IMR-90 (cell line): Measurements from ENCODE around the gene MGAT1.

Source experiments
- BHLHE40 ChIP-seq: fragments of 150-350 bp; IDR thresholded peaks from 2 replicates; pipeline ENCODE4 v1.6.1; 2016; ENCODE audit warnings: mild to moderate bottlenecking, low read depth, low read length
- CEBPB ChIP-seq: IDR thresholded peaks from 2 replicates; pipeline ENCODE4 v1.6.1; 2012; ENCODE audit warnings: low read depth, low read length, improper control_type of control experiment
- CTCF ChIP-seq: conservative IDR thresholded peaks from 2 replicates; pipeline ENCODE4 v1.5.1; 2012; ENCODE audit warnings: mild to moderate bottlenecking, low read depth, low read length, improper control_type of control experiment
- ELK1 ChIP-seq: fragments of 150-350 bp; IDR thresholded peaks from 2 replicates; pipeline ENCODE4 v1.6.1; 2016; ENCODE audit warnings: low read depth, mild to moderate bottlenecking, low read length, moderate library complexity, borderline replicate concordance
- MAFK ChIP-seq: IDR thresholded peaks from 2 replicates; pipeline ENCODE4 v1.6.1; 2012; ENCODE audit warnings: low read depth, low read length, improper control_type of control experiment
- MXI1 ChIP-seq: IDR thresholded peaks from 2 replicates; pipeline ENCODE4 v1.6.1; 2012; ENCODE audit warnings: low read depth, mild to moderate bottlenecking, low read length, moderate library complexity, borderline replicate concordance
- POLR2A ChIP-seq: IDR thresholded peaks from 2 replicates; pipeline ENCODE4 v1.6.1; 2012; ENCODE audit warnings: mild to moderate bottlenecking, low read depth, low read length
- RAD21 ChIP-seq: IDR thresholded peaks from 2 replicates; pipeline ENCODE4 v1.6.1; 2012; ENCODE audit warnings: low read length, improper control_type of control experiment
- RFX5 ChIP-seq: IDR thresholded peaks from 2 replicates; pipeline ENCODE4 v1.8.0; 2012; ENCODE audit warnings: low read depth, mild to moderate bottlenecking, low read length, moderate library complexity
- TF ChIP-seq, protein P1 (sequence below): fragments of 150-350 bp; IDR thresholded peaks from 2 replicates; pipeline ENCODE4 v1.6.1; 2017; ENCODE audit warnings: mild to moderate bottlenecking, antibody characterized with exemption, low read length, low read depth

DNA sequence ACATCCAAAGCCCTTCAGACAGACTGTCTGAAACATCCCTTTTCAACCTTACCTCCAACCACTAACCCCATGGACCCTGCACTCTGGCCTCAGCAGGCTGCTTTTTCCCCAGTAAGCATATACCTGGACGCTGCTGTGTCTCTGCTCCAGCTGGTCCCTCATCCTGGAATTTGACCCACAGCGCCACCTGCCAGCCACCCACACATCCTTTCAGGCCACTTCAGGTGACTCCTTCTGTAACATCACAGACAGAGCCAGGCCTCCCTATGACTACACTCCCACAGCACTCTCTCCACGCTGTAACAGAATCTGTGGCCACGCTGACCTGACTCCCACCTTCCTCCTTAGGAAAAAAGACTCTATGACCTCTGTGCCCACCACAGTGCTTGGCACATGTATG, 3.4 kb downstream of the MGAT1 start:
- peak; percentile 13; the same call in 1 of the 2 replicates for TF ChIP-seq CTCF
- TF ChIP-seq, protein P1, sequence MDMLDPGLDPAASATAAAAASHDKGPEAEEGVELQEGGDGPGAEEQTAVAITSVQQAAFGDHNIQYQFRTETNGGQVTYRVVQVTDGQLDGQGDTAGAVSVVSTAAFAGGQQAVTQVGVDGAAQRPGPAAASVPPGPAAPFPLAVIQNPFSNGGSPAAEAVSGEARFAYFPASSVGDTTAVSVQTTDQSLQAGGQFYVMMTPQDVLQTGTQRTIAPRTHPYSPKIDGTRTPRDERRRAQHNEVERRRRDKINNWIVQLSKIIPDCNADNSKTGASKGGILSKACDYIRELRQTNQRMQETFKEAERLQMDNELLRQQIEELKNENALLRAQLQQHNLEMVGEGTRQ = no peak
- no peak for TF ChIP-seq CEBPB
- TF ChIP-seq ELK1 = no peak
- no peak for TF ChIP-seq POLR2A
- TF ChIP-seq BHLHE40 = no peak
- no peak for TF ChIP-seq RFX5
- no peak for TF ChIP-seq RAD21
- no peak for TF ChIP-seq MXI1
- no peak for TF ChIP-seq MAFK
